Neuron (in vitro differentiated cells): Measurements from ENCODE around the gene TMEM213.

Experiments used
- H2AFZ ChIP-seq: one replicate; pipeline ENCODE4 v1.6.1; 2013; ENCODE audit warnings: low read depth, mild to moderate bottlenecking, inconsistent platforms, low read length, moderate library complexity
- H3K27me3 ChIP-seq: one replicate; pipeline ENCODE4 v1.6.1; 2013; ENCODE audit warnings: low read length; ENCODE audit not compliant: insufficient read depth
- H3K36me3 ChIP-seq: one replicate; pipeline ENCODE4 v1.6.1; 2013; ENCODE audit warnings: low read length; ENCODE audit not compliant: insufficient read depth
- H3K4me1 ChIP-seq: one replicate; pipeline ENCODE4 v1.6.1; 2013; ENCODE audit warnings: low read length; ENCODE audit not compliant: insufficient read depth
- H3K4me3 ChIP-seq: 2 replicates; pipeline ENCODE4 v1.5.1; 2013; ENCODE audit warnings: mild to moderate bottlenecking, low read length, moderate library complexity
- H3K9me3 ChIP-seq: one replicate; pipeline ENCODE4 v1.6.1; 2013; ENCODE audit warnings: low read length

The TMEM213 gene

GRCh38 chr7:138861051-138861450 is 63.3 kb downstream of the TMEM213 start:
- Histone ChIP-seq H3K4me1 (no peaks in the 10 kb centered on the region), H3K36me3 (peaks cover 80% of the 10 kb centered on the region), H3K4me3 (no peak overlapping the region), H3K9me3 (peaks cover 29% of the 10 kb centered on the region), H2AFZ (no peak overlapping the region), H3K27me3 (no peaks in the 10 kb centered on the region)

- Histone ChIP-seq H2AFZ (no peak overlapping the region), H3K9me3 (peaks cover 12% of the 10 kb centered on the region), H3K36me3 (peaks cover 80% of the 10 kb centered on the region), H3K4me1 (no peaks in the 10 kb centered on the region), H3K4me3 (no peak overlapping the region), H3K27me3 (no peaks in the 10 kb centered on the region)
These were observed 66.1 kb downstream of the TMEM213 start for GRCh38 chr7:138863931-138864330.

DNA sequence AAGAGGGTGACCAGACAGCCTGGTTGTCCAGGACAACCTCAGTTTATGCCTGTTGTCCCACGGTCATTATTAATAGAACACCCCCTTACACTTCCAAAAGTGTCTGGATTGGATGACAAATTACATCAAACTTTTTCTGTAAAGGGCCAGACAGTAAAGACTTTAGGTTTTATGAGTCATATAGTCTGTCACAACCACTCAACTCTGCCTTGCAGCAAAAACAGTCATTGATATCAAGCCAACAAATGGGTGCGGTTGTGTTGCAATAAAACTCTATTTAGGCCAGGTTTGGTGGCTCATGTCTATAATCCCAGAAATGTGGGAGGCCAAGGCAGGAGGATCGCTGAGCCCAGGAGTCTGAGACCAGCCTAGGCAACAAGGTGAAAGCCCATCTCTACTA is 66.9 kb downstream of the TMEM213 start:
- Histone ChIP-seq H3K36me3 (peaks cover 79% of the 10 kb centered on the region), H3K4me1 (no peaks in the 10 kb centered on the region), H3K27me3 (no peaks in the 10 kb centered on the region), H2AFZ (no peak overlapping the region), H3K4me3 (no peak overlapping the region), H3K9me3 (peaks cover 6% of the 10 kb centered on the region)

DNA sequence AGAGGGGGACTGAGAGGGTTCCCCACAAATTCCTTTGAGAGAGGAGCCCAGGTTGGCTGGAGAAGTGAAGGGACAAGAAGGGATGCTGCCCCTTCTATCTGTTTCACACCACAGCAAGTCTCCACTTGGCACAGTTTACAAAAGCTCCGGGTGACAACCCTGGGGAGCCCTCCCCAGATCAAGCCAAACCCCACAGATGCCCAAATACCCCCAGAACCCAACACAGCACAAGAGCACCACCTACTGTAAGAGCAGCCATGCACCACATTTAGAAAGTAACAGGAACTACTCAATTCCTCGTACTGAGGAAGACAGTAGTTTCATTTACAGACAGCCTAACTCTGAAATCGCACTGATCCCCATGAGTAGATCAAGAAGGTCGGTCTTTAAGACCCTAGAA is 68.0 kb downstream of the TMEM213 start:
- Histone ChIP-seq H2AFZ (no peak overlapping the region), H3K36me3 (peaks cover 77% of the 10 kb centered on the region), H3K27me3 (no peaks in the 10 kb centered on the region), H3K9me3 (peaks cover 4% of the 10 kb centered on the region), H3K4me3 (no peak overlapping the region), H3K4me1 (no peaks in the 10 kb centered on the region)

GRCh38 chr7:138866353-138866752 is 68.6 kb downstream of the TMEM213 start:
- Histone ChIP-seq H3K36me3 (peaks cover 76% of the 10 kb centered on the region), H3K9me3 (no peaks in the 10 kb centered on the region), H2AFZ (no peak overlapping the region)

DNA sequence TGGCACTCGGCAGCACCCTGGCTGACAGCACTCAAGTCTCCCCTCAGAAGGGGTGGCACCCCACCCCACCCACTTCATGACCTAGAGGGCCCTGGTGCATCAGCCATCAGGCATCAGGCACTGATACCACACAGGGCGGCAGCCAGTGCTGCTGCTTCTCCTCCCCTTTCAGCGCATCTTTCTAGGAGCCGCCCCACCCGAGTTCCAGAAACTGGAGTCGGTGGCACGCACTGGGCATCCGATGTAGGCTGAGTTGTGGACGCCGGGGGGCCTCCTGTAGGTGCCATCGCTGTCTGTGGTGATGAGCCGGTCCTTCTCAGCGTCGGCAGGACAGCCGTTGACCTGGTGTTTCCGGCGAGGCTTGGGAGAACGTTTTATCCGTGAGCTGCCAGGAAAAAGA is 70.0 kb downstream of the TMEM213 start:
- H3K9me3 ChIP-seq: no peaks in the 10 kb centered on the region

More at GRCh38 chr7:138866353-138866752, 68.6 kb downstream of the TMEM213 start:
- no peak overlapping the region for H3K4me3 ChIP-seq
- H3K4me1 ChIP-seq: no peaks in the 10 kb centered on the region
- no peaks in the 10 kb centered on the region for H3K27me3 ChIP-seq

DNA sequence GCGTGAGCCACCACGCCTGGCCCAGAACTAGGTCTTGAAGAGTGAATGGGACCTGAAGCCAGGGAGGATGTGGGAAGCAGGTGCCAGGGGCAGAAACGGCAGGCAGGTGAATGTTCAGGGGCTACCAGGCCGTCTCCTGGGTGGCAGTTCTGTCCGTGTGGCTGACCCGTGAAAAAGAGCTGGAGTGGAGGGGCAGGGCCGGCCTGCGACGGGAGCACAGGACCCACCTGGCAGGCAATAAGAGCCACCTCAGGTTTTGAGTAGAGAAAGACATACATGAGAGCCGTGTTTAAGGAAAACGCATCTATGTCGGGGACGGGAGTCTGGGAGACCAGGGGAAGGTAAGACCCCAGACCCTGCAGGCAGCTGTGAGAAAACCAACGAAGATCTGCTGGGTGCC is 70.9 kb downstream of the TMEM213 start:
- H3K4me3 ChIP-seq: no peak overlapping the region
- no peak overlapping the region for H2AFZ ChIP-seq
- H3K27me3 ChIP-seq: no peaks in the 10 kb centered on the region
- no peaks in the 10 kb centered on the region for H3K4me1 ChIP-seq
- no peaks in the 10 kb centered on the region for H3K9me3 ChIP-seq
- peaks cover 77% of the 10 kb centered on the region for H3K36me3 ChIP-seq

More for the DNA sequence above, 70.0 kb downstream of the TMEM213 start:
- H2AFZ ChIP-seq: no peak overlapping the region
- H3K4me1 ChIP-seq: no peaks in the 10 kb centered on the region
- no peaks in the 10 kb centered on the region for H3K27me3 ChIP-seq
- peaks cover 80% of the 10 kb centered on the region for H3K36me3 ChIP-seq
- no peak overlapping the region for H3K4me3 ChIP-seq

DNA sequence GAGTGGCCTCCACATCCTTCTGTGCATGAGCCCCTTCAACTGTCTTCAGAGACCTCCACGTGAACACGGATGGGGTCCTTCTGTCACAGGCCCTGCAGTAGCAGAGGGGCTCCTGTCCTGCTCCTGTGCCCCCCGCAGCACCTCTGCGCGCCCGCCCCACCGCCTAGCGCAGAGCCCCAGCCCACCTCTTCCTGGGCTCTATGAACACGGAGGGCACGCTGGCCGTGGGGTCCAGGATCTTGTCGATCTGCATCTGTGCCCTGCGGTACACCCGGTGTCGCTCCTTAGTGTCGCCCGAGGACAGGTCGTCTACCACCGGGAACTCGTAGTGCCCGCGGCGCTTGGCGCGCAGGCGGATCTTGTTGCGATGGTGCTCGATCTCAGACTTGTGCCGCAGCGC is 71.6 kb downstream of the TMEM213 start:
- H2AFZ ChIP-seq: no peak overlapping the region
- no peak overlapping the region for H3K4me3 ChIP-seq
- H3K9me3 ChIP-seq: no peaks in the 10 kb centered on the region
- H3K4me1 ChIP-seq: no peaks in the 10 kb centered on the region
- peaks cover 73% of the 10 kb centered on the region for H3K36me3 ChIP-seq
- no peaks in the 10 kb centered on the region for H3K27me3 ChIP-seq

DNA sequence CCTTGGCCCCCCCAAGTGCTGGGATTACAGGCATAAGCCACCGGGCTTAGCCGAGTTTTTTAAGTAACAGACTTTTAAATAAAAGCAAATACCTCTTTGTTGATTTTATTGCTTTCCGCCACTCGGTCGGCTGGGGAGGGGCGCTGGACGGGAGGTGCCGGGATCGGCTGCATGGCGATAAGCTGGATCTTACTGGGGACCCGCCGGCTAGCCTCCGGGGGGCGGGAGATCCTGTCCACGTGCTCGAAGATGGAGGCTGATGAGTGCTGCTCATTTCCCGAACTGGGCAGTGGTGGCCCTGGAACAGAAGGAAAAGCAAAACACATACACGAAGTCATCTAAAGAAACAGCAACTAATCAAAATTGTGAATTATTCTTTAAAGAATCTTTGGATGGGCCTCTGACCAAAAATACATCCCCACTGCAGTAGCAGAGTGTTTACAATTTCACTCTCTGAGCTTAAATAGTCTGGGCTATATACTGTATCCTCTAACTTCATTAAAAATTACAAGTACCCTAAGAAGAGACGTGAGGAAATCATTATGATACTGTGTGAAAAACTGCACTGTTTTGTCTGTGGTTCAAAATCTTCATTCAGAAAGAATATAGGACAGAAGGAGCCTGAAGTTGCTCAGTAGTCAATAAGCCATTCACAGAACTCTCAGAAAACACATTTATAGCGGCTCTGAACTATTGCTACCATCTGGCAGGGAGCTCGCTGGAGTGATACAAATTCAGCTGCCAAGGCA is 73.4 kb downstream of the TMEM213 start:
- H3K27me3 ChIP-seq: no peaks in the 10 kb centered on the region
- no peaks in the 10 kb centered on the region for H3K9me3 ChIP-seq
- H3K36me3 ChIP-seq: peaks cover 63% of the 10 kb centered on the region
- H3K4me1 ChIP-seq: no peaks in the 10 kb centered on the region
- H3K4me3 ChIP-seq: no peak overlapping the region
- no peak overlapping the region for H2AFZ ChIP-seq

DNA sequence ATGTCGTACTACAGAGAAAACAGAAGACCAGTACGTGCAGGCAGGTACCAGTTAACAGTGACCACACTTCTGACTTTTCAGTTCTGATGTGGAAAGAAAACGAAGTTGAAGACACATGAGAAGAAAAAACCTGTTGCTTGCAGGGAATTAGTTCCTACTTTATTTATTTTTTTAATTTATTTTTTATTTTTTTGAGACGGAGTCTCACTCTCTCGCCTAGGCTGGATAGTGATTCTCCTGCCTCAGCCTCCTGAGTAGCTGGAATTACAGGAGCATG is 74.0 kb downstream of the TMEM213 start:
- no peak overlapping the region for H3K4me3 ChIP-seq
- H3K36me3 ChIP-seq: peaks cover 62% of the 10 kb centered on the region
- H3K4me1 ChIP-seq: no peaks in the 10 kb centered on the region
- H3K27me3 ChIP-seq: no peaks in the 10 kb centered on the region
- H2AFZ ChIP-seq: no peak overlapping the region
- H3K9me3 ChIP-seq: no peaks in the 10 kb centered on the region

- no peak overlapping the region for H2AFZ ChIP-seq
These were observed 74.8 kb downstream of the TMEM213 start for GRCh38 chr7:138872576-138872975.

DNA sequence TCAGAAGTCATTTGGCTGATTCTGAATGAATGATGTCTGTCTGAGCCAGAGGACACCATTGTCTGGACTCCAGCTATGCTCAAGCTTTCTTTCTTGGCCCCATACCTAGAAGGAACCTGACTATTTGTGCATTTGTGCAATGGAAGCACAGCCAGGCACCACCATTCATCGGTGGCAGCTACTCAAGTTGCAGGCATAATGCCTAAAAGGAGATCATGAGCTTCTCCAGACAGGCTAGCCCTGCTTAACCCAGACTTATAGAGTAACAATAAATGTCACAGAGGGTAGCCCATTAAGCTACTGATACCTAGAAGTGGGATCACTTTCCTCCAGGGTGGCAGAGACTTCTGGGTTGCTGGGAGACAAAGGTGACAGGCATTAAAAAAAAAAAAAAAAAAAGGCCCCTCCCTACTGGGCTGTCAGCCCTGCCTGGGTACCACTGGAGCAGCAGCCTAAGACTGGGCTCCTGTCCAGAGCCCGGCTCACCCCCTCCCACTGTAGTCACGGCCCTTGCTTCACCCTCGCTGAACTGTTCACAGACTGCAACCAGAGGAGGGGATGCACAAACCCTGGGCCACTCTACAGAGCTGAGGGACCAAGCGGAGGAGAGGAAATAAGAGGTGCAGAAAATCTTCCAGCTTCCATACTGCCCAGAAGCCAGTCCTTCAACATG is 75.6 kb downstream of the TMEM213 start:
- no peak overlapping the region for H2AFZ ChIP-seq
- no peaks in the 10 kb centered on the region for H3K9me3 ChIP-seq
- H3K4me3 ChIP-seq: no peak overlapping the region
- no peaks in the 10 kb centered on the region for H3K4me1 ChIP-seq
- H3K27me3 ChIP-seq: no peaks in the 10 kb centered on the region
- peaks cover 60% of the 10 kb centered on the region for H3K36me3 ChIP-seq

More at GRCh38 chr7:138872576-138872975, 74.8 kb downstream of the TMEM213 start:
- no peaks in the 10 kb centered on the region for H3K4me1 ChIP-seq
- H3K27me3 ChIP-seq: no peaks in the 10 kb centered on the region
- peaks cover 60% of the 10 kb centered on the region for H3K36me3 ChIP-seq
- no peaks in the 10 kb centered on the region for H3K9me3 ChIP-seq
- H3K4me3 ChIP-seq: no peak overlapping the region

DNA sequence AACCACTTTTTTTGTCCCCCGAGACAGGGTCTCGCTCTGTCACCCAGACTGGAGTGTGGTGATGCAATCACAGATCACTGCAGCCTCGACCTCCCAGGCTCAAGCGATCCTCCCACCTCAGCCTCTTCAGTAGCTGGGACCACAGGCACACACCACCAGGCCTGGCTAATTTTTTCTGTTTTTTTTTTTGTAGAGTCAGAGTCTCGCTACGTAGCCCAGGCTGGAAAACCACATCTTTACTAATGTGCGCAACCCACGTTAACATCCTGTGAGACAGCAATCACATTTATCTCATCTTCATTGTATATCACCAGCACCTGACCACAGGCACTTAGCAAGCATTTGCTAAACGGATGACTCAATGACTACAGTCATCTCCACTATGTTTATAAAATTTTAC is 78.0 kb downstream of the TMEM213 start:
- Histone ChIP-seq H3K4me3 (no peak overlapping the region), H3K36me3 (peaks cover 63% of the 10 kb centered on the region), H2AFZ (no peak overlapping the region), H3K4me1 (no peaks in the 10 kb centered on the region), H3K27me3 (no peaks in the 10 kb centered on the region), H3K9me3 (no peaks in the 10 kb centered on the region)

DNA sequence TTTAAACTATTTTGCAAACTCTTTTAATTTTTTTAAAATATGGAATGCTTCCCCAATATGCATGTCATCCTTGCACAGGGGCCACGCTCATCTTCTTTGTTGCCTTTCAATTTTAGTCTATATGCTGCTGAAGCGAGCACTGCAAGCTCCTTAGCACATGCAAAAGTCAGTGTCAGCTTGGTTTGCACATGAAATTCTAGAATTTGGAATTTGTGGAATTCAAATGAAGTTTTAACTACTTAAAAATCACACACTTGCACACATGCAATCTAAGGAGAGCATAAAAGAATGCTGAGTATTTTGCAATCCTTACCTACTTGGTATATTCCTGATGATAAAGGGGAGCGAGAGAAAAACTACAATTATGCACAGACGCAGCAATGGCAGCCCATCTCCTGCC is 78.5 kb downstream of the TMEM213 start:
- H3K9me3 ChIP-seq: no peaks in the 10 kb centered on the region
- no peak overlapping the region for H2AFZ ChIP-seq
- peaks cover 63% of the 10 kb centered on the region for H3K36me3 ChIP-seq
- no peaks in the 10 kb centered on the region for H3K27me3 ChIP-seq
- no peak overlapping the region for H3K4me3 ChIP-seq
- H3K4me1 ChIP-seq: no peaks in the 10 kb centered on the region
